Measurements from ENCODE around the gene PLB1. TPM values are rescaled to one million over a fixed set of nuclear protein-coding genes. Genes with fewer than 3 reads are reported as not detected.

Gene PLB1
- total RNA-seq, 2 donors from 2014 or later = 1.0 to 12.9 TPM

DNA sequence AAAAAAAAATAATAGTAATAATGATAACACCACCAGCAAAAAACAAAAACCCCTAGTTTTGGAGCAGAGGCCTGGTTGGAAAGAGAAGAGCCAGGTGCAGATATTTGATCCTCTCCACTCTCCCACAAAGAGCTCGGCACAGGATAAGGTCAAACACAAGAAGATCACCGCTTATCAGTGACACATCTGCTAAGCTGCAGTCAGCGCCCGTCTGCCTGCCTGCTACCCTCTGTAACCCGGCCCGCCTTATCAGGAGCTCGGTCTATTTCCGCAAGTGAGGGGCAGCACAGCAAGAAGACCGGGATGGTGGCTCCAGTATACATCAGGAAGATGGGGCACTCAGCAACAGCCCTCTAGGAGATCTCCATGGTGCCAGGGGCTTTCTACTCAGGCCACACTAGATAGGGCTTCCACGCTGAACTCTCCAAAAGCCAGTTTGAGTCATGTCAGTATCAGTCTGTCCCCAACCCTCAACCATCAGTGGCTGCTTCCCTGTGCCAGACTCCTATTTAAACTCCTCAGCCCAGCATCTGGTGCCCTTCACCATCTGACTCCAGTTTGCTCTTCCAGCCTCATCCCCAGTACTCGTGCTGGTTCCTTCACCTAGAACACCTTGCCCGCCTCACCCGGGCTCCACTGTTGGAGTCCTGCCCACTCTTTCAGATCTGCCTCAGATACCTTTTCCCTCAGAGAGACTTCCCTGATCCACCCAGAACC lies 188.4 kb downstream of the PLB1 start:
- Histone ChIP-seq H3K4me1 (peaks cover 43% of the 10 kb centered on the region), H3K27me3 (no peaks in the 10 kb centered on the region), H3K36me3 (replicated peaks in 1 of 2; ENCODE audit: insufficient read depth in 1 of 2, low read depth in 2 of 2) (no peaks in the 10 kb centered on the region), H3K9me3 (no peaks in the 10 kb centered on the region), H3K4me3 (no peak overlapping the region), H3K27ac (no peak overlapping the region)
- WGBS, 2 donors = 90 to 92% methylated on average over 13 of the region's 13 CpGs
- DNase-seq = no peak
- no peak for TF ChIP-seq POLR2A (IDR thresholded peaks at IDR 0.05)
- TF ChIP-seq, protein P1, sequence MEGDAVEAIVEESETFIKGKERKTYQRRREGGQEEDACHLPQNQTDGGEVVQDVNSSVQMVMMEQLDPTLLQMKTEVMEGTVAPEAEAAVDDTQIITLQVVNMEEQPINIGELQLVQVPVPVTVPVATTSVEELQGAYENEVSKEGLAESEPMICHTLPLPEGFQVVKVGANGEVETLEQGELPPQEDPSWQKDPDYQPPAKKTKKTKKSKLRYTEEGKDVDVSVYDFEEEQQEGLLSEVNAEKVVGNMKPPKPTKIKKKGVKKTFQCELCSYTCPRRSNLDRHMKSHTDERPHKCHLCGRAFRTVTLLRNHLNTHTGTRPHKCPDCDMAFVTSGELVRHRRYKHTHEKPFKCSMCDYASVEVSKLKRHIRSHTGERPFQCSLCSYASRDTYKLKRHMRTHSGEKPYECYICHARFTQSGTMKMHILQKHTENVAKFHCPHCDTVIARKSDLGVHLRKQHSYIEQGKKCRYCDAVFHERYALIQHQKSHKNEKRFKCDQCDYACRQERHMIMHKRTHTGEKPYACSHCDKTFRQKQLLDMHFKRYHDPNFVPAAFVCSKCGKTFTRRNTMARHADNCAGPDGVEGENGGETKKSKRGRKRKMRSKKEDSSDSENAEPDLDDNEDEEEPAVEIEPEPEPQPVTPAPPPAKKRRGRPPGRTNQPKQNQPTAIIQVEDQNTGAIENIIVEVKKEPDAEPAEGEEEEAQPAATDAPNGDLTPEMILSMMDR (IDR thresholded peaks at IDR 0.05) = no peak
- intact Hi-C loops (cut with DNase I) = no loop called here
- no peak for ATAC-seq

DNA sequence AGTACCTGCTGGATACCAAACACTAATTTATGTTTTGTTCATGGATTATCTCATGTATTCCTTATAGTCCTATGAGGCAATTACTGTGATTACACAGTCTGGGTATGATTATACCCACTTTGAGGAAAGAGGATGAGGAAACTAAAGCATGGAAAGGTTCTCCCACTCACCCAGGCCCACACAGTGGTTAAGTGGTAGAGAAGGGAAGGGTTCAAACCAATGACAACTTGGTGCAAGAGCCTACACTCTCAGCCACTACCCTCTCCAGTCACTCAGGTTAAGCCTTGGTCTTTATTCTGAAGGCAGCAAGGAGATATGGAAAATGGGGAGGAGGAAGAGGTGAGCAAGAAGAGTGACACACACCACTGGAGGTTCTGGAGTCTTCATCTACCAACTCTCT lies 191.3 kb downstream of the PLB1 start:
- DNase-seq (no peak), ATAC-seq (no peak)
- TF ChIP-seq, protein P1 (IDR thresholded peaks at IDR 0.05) = no peak
- TF ChIP-seq POLR2A (IDR thresholded peaks at IDR 0.05) = no peak
- peaks cover 23% of the 10 kb centered on the region for H3K4me1 ChIP-seq
- intact Hi-C loops (cut with DNase I) = no loop called here
- no peak overlapping the region for H3K27ac ChIP-seq
- H3K9me3 ChIP-seq = no peaks in the 10 kb centered on the region
- no peaks in the 10 kb centered on the region for H3K27me3 ChIP-seq
- no peak overlapping the region for H3K4me3 ChIP-seq
- H3K36me3 ChIP-seq (replicated peaks in 1 of 2; ENCODE audit: insufficient read depth in 1 of 2, low read depth in 2 of 2) = no peaks in the 10 kb centered on the region

DNA sequence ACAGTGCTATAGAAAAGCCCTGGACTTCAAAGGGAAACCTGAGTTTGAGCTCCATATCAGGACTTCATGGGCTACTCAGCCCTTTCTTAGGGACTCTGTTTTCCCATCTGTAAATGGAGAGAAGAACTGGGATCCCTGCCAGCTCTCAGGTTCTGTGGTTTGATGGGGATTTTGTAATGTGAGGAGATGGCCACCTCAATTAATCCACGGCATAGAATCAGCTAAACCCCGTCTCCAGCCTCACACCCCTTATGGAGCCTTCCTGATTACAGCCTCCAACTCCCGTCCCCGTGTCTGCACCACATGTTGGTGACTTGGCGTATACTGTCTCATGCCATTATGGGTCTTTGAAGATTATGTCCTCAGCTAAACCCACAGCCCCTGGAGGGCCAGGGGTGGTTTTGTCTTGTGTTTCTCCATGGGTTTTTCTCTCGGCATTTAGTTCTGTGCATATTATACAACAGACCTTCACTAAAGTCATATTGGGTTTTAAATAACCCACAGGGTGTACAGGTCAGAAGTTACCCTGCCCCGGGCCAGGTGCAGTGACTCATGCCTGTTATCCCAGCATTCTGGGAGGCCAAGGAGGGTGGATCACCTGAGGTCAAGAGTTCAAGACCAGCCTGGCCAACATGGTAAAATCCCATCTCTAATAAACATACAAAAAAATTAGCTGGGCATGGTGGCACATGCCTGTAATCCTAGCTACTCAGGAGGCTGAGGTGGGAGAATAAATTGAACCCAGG lies 192.0 kb downstream of the PLB1 start:
- Histone ChIP-seq H3K36me3 (replicated peaks in 1 of 2; ENCODE audit: insufficient read depth in 1 of 2, low read depth in 2 of 2) (no peaks in the 10 kb centered on the region), H3K9me3 (no peaks in the 10 kb centered on the region), H3K4me3 (no peak overlapping the region), H3K4me1 (peaks cover 22% of the 10 kb centered on the region), H3K27me3 (no peaks in the 10 kb centered on the region), H3K27ac (no peak overlapping the region)
- 88 to 98% methylated on average over 7 of the region's 7 CpGs for WGBS, 2 donors
- TF ChIP-seq POLR2A (IDR thresholded peaks at IDR 0.05) = no peak
- TF ChIP-seq, protein P1 (IDR thresholded peaks at IDR 0.05) = no peak
- ATAC-seq (no peak), DNase-seq (no peak)
- intact Hi-C loops (cut with DNase I) = no loop called here

DNA sequence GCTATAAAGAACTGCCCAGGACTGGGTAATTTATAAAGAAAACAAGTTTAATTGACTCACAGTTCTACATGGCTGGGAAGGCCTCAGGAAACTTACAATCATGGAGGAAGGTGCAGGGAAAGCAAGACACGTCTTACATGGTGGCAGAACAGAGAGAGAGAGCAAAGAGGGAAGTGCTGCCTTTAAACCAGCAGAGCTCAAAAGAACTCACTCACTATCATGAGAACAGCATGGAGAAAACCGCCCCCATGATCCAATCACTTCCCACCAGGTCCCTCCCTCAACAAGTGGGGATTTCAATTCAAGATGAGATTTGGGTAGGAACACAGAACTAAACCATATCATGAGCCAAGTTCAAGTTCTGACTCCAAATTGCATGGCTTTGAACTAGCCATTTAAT lies 193.0 kb downstream of the PLB1 start:
- DNase-seq = no peak
- Histone ChIP-seq H3K36me3 (replicated peaks in 1 of 2; ENCODE audit: insufficient read depth in 1 of 2, low read depth in 2 of 2) (no peaks in the 10 kb centered on the region), H3K27ac (no peak overlapping the region), H3K27me3 (no peaks in the 10 kb centered on the region), H3K4me3 (no peak overlapping the region), H3K9me3 (no peaks in the 10 kb centered on the region), H3K4me1 (peaks cover 12% of the 10 kb centered on the region)
- TF ChIP-seq POLR2A (IDR thresholded peaks at IDR 0.05) = no peak
- TF ChIP-seq, protein P1 (IDR thresholded peaks at IDR 0.05) = no peak
- intact Hi-C loops (cut with DNase I) = no loop called here
- no peak for ATAC-seq
- 77 to 85% methylated on average over 2 of the region's 2 CpGs for WGBS, 2 donors
